Measurements from ENCODE around the gene HS6ST3. TPM values are rescaled to one million over a fixed set of nuclear protein-coding genes. Genes with fewer than 3 reads are reported as not detected.

Gene HS6ST3
- total RNA-seq, 4 donors from 2014 or later: 0.16 to 0.27 TPM; not detected in 2

DNA sequence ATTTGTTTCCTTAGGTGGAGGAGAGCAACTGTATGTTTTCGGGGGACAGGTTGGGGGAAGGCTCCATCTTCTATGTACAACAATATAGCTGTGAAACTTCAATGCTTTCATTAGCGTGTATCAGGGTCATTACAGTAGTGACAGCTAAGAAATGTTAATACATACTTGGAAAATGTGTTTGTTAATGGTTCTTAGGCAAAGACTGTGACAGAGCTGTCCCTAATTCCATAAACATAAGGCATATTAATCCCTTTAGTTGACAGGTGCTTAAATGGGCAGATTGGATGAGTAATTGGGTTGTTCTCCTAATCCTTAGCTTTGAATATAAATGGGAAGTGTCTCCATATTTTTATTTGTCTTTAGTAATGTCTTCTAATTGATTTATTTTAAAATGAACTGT is 313.7 kb downstream of the HS6ST3 start:
- H3K9me3 ChIP-seq: no peaks in the 10 kb centered on the region
- no peak overlapping the region for H3K27ac ChIP-seq
- TF ChIP-seq POLR2A (IDR thresholded peaks at IDR 0.05): no peak
- no peak for TF ChIP-seq POLR2AphosphoS5 (IDR thresholded peaks at IDR 0.05)
- no peak for TF ChIP-seq EP300 (IDR thresholded peaks at IDR 0.05; ENCODE audit: low read depth)
- TF ChIP-seq, protein P1, sequence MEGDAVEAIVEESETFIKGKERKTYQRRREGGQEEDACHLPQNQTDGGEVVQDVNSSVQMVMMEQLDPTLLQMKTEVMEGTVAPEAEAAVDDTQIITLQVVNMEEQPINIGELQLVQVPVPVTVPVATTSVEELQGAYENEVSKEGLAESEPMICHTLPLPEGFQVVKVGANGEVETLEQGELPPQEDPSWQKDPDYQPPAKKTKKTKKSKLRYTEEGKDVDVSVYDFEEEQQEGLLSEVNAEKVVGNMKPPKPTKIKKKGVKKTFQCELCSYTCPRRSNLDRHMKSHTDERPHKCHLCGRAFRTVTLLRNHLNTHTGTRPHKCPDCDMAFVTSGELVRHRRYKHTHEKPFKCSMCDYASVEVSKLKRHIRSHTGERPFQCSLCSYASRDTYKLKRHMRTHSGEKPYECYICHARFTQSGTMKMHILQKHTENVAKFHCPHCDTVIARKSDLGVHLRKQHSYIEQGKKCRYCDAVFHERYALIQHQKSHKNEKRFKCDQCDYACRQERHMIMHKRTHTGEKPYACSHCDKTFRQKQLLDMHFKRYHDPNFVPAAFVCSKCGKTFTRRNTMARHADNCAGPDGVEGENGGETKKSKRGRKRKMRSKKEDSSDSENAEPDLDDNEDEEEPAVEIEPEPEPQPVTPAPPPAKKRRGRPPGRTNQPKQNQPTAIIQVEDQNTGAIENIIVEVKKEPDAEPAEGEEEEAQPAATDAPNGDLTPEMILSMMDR (IDR thresholded peaks at IDR 0.05): no peak
- in situ Hi-C loops (cut with MboI; ENCODE audit: low pct_ligation_motif_present in 1 of 4, low pct_unique_long_range_greater_than_20kb in 1 of 4, low sequenced_read_pairs in 3 of 4): no loop called here
- no peak overlapping the region for H3K4me3 ChIP-seq
- WGBS, 2 donors (ENCODE audit: low coverage in 1 of 2): 73 to 82% methylated on average over 2 of the region's 2 CpGs
- H3K36me3 ChIP-seq: no peaks in the 10 kb centered on the region
- intact Hi-C loops (cut with DNase I; ENCODE audit: low total_unique reads): no loop called here
- no peaks in the 10 kb centered on the region for H3K4me1 ChIP-seq
- no peak for DNase-seq
- no peaks in the 10 kb centered on the region for H3K27me3 ChIP-seq

DNA sequence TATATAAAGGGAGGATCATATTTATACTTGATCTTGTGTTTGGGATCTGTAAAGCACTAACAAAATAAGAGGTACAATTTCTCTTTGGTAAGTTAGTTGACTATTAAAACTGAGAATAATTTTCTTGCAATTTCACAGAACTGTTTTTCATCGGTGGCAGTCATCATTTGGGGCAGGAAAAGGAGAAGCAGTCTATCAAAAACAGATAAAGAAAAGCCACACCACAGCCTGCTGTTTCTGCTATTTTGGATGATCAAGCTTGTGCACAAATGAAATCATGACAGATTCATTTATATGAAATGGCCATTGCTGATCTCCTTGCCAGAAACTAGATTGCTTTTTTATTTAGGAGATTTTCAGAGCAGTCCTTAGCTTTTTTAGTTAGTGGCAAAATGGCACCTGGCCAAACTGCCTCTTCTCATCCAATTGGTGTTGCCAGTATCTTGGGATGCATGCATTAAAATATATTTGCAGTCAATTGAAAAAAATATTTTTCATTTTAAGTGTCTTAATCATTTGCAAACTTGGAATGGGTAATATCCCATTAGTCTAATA is 326.0 kb downstream of the HS6ST3 start:
- WGBS, 2 donors (ENCODE audit: low coverage in 1 of 2): 49 to 56% methylated on average over 1 of the region's 1 CpG
- H3K4me3 ChIP-seq: no peak overlapping the region
- in situ Hi-C loops (cut with MboI; ENCODE audit: low pct_ligation_motif_present in 1 of 4, low pct_unique_long_range_greater_than_20kb in 1 of 4, low sequenced_read_pairs in 3 of 4): no loop called here

DNA sequence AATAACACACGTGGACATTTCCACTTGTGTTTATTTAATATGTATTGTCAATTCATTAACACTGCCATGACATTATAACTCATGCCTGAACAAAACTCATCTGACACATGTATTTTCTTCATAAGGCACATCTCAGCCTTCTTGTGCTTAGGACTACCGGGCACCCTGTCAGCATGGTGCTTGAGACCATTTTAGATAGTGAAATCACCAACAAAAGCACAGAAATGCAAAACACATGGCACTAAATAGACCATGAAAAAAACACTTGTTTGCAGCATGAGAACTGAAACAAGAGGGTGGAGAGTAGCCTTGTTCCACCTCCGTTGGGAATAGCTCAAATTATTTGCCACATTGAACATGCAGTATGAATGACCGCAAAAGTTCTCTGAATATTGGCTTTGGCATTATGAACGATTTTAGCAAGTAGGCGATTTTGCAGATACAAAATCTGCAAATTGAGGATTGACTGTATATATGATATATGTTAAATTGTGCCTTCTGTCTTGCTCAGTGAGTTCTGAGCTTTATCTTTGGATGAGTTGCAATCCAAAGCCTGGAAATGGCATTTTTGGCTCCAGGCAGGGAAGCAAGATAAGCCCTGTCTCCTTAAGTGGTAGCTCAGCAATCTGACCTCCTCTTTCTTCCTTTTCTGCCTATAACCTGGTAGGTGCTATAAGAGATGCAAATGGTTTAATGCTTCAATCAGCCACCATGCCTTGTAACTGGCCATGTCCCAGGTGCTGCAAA is 328.2 kb downstream of the HS6ST3 start:
- 80 to 91% methylated on average over 6 of the region's 6 CpGs for WGBS, 2 donors (ENCODE audit: low coverage in 1 of 2)
- no peak for DNase-seq
- in situ Hi-C loops (cut with MboI; ENCODE audit: low pct_ligation_motif_present in 1 of 4, low pct_unique_long_range_greater_than_20kb in 1 of 4, low sequenced_read_pairs in 3 of 4): no loop called here

More for the DNA sequence above, 326.0 kb downstream of the HS6ST3 start:
- no peaks in the 10 kb centered on the region for H3K27me3 ChIP-seq
- H3K27ac ChIP-seq: no peak overlapping the region
- no peaks in the 10 kb centered on the region for H3K9me3 ChIP-seq
- no peak for DNase-seq
- H3K4me1 ChIP-seq: no peaks in the 10 kb centered on the region
- H3K36me3 ChIP-seq: no peaks in the 10 kb centered on the region
- TF ChIP-seq POLR2A (IDR thresholded peaks at IDR 0.05) (no peak), EP300 (IDR thresholded peaks at IDR 0.05; ENCODE audit: low read depth) (no peak), POLR2AphosphoS5 (IDR thresholded peaks at IDR 0.05) (no peak)
- TF ChIP-seq, protein P1 (IDR thresholded peaks at IDR 0.05): no peak
- intact Hi-C loops (cut with DNase I; ENCODE audit: low total_unique reads): no loop called here

DNA sequence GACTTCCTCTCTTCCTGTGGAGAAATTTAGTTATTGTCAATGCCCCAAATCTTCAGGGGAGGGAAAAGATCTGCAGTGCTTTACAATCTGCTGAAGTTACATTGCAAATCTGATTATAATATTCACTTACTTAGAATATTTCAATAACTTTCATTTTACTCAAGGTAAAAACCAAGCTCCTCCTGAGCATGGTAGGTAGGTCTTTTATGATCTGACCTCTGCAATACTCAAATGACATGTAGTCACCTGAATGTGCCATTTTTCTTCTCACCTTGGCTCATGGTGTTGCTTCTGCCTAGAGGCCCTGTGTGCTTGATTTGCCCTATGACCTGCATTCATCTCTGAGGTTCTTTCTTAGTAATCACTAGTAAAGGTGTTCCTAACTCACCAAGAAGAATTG is 331.4 kb downstream of the HS6ST3 start:
- TF ChIP-seq POLR2A (IDR thresholded peaks at IDR 0.05) (no peak), EP300 (IDR thresholded peaks at IDR 0.05; ENCODE audit: low read depth) (no peak), POLR2AphosphoS5 (IDR thresholded peaks at IDR 0.05) (no peak)
- TF ChIP-seq, protein P1 (IDR thresholded peaks at IDR 0.05): no peak
- H3K4me3 ChIP-seq: no peak overlapping the region
- DNase-seq: no peak
- no peaks in the 10 kb centered on the region for H3K4me1 ChIP-seq
- H3K27ac ChIP-seq: no peak overlapping the region
- in situ Hi-C loops (cut with MboI; ENCODE audit: low pct_ligation_motif_present in 1 of 4, low pct_unique_long_range_greater_than_20kb in 1 of 4, low sequenced_read_pairs in 3 of 4): no loop called here
- no peaks in the 10 kb centered on the region for H3K9me3 ChIP-seq
- intact Hi-C loops (cut with DNase I; ENCODE audit: low total_unique reads): no loop called here
- no peaks in the 10 kb centered on the region for H3K27me3 ChIP-seq
- no peaks in the 10 kb centered on the region for H3K36me3 ChIP-seq

More for the DNA sequence above, 328.2 kb downstream of the HS6ST3 start:
- no peaks in the 10 kb centered on the region for H3K36me3 ChIP-seq
- H3K27ac ChIP-seq: no peak overlapping the region
- H3K27me3 ChIP-seq: no peaks in the 10 kb centered on the region
- H3K9me3 ChIP-seq: no peaks in the 10 kb centered on the region
- H3K4me3 ChIP-seq: no peak overlapping the region
- intact Hi-C loops (cut with DNase I; ENCODE audit: low total_unique reads): no loop called here
- H3K4me1 ChIP-seq: no peaks in the 10 kb centered on the region
- TF ChIP-seq POLR2A (IDR thresholded peaks at IDR 0.05): no peak
- no peak for TF ChIP-seq EP300 (IDR thresholded peaks at IDR 0.05; ENCODE audit: low read depth)
- TF ChIP-seq, protein P1 (IDR thresholded peaks at IDR 0.05): no peak
- no peak for TF ChIP-seq POLR2AphosphoS5 (IDR thresholded peaks at IDR 0.05)

Data from transverse colon (tissue), 4 donors.